ENCODE results near the gene SCLT1. TPM values are rescaled to one million over a fixed set of nuclear protein-coding genes. Genes with fewer than 3 reads are reported as not detected.

SCLT1 gene
- total and polyA plus RNA-seq, 8 donors: 3.4 to 7.3 (median 6.1) TPM

- Histone ChIP-seq H3K4me1 (no peaks in the 10 kb centered on the region), H3K27me3 (no peaks in the 10 kb centered on the region), H3K36me3 (no peaks in the 10 kb centered on the region), H3K27ac (no peak overlapping the region), H3K9me3 (no peaks in the 10 kb centered on the region), H3K4me3 (no peak overlapping the region)
- intact Hi-C loops (cut with DNase I): no loop called here
- no peak for FAIRE-seq
- no peak for TF ChIP-seq CTCF (IDR thresholded peaks at IDR 0.05)
- DNase-seq: no peak
- 77 to 80% methylated on average over 2 of the region's 2 CpGs for WGBS, 2 donors
- ATAC-seq: peak in 1 of 4 donors; percentile 24
Measured at GRCh38 chr4:128917781-128918180, 175.6 kb downstream of the SCLT1 start.

GRCh38 chr4:128916832-128917231 lies 176.5 kb downstream of the SCLT1 start:
- intact Hi-C loops (cut with DNase I): no loop called here
- Histone ChIP-seq H3K4me3 (no peak overlapping the region), H3K36me3 (no peaks in the 10 kb centered on the region), H3K9me3 (no peaks in the 10 kb centered on the region), H3K27ac (no peak overlapping the region), H3K27me3 (no peaks in the 10 kb centered on the region), H3K4me1 (no peaks in the 10 kb centered on the region)
- FAIRE-seq (no peak), DNase-seq (peak in 1 of 6 donors; percentile 32), ATAC-seq (peak in 2 of 4 donors; percentile 78 to 79)
- WGBS, 2 donors: 89 to 94% methylated on average over 6 of the region's 6 CpGs
- TF ChIP-seq CTCF (IDR thresholded peaks at IDR 0.05): no peak

GRCh38 chr4:128915544-128915943 lies 177.8 kb downstream of the SCLT1 start:
- DNase-seq (no peak), ATAC-seq (no peak), FAIRE-seq (no peak)
- intact Hi-C loops (cut with DNase I): no loop called here
- Histone ChIP-seq H3K4me1 (no peaks in the 10 kb centered on the region), H3K9me3 (no peaks in the 10 kb centered on the region), H3K27me3 (no peaks in the 10 kb centered on the region), H3K4me3 (no peak overlapping the region), H3K27ac (no peak overlapping the region), H3K36me3 (no peaks in the 10 kb centered on the region)
- no peak for TF ChIP-seq CTCF (IDR thresholded peaks at IDR 0.05)

GRCh38 chr4:128913228-128913627 lies 180.1 kb downstream of the SCLT1 start:
- no peak overlapping the region for H3K27ac ChIP-seq

GRCh38 chr4:128908735-128909134 lies 184.6 kb downstream of the SCLT1 start:
- no peak overlapping the region for H3K27ac ChIP-seq
- DNase-seq (no peak), FAIRE-seq (no peak), ATAC-seq (no peak)
- no peaks in the 10 kb centered on the region for H3K36me3 ChIP-seq
- 90 to 93% methylated on average over 5 of the region's 5 CpGs for WGBS, 2 donors
- intact Hi-C loops (cut with DNase I): no loop called here
- H3K4me1 ChIP-seq: no peaks in the 10 kb centered on the region
- H3K27me3 ChIP-seq: no peaks in the 10 kb centered on the region
- no peaks in the 10 kb centered on the region for H3K9me3 ChIP-seq
- no peak for TF ChIP-seq CTCF (IDR thresholded peaks at IDR 0.05)
- H3K4me3 ChIP-seq: no peak overlapping the region

More at GRCh38 chr4:128913228-128913627, 180.1 kb downstream of the SCLT1 start:
- ATAC-seq (peak in 1 of 4 donors; percentile 51), FAIRE-seq (no peak), DNase-seq (no peak)
- H3K36me3 ChIP-seq: no peaks in the 10 kb centered on the region
- TF ChIP-seq CTCF (IDR thresholded peaks at IDR 0.05): no peak
- intact Hi-C loops (cut with DNase I): no loop called here
- H3K4me3 ChIP-seq: no peak overlapping the region
- no peaks in the 10 kb centered on the region for H3K27me3 ChIP-seq
- H3K9me3 ChIP-seq: no peaks in the 10 kb centered on the region
- 84 to 94% methylated on average over 1 of the region's 1 CpG for WGBS, 2 donors
- no peaks in the 10 kb centered on the region for H3K4me1 ChIP-seq

All from pancreas (tissue), 10 donors.